ENCODE measurements around the gene ABCF2.

The ABCF2 gene

DNA sequence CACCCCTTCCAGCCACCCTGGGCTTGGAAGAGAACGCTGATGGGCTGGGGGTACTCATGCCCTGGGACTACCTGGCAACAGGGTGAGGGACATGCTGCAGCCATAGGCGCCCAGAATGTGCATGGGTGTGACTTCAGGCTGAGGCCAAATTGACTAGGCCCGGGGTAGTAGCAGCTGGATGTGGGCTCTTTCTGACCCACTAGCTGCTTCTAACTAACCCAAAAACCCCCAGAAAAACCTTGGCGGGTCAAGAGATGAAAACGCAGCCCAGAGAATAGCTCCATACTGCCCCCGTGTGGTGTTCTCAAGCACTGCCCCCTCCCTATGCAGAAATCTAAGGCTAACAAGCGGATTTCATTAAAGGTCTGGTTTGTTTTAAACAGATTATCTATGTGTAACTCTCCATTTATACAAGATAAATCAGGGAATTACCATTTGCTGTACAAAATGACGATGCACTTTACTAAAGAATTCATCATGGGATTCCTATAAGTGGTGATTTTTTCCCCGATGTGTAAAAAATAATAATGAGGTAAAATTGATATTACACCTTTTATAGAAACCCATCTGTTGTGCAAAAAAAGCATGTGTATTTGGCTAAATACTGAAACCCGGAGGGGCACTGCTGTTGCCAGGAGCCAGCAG lies 17.3 kb upstream of the ABCF2 start:
- no peak overlapping the region for H3K27ac ChIP-seq
- TF ChIP-seq, protein P1, sequence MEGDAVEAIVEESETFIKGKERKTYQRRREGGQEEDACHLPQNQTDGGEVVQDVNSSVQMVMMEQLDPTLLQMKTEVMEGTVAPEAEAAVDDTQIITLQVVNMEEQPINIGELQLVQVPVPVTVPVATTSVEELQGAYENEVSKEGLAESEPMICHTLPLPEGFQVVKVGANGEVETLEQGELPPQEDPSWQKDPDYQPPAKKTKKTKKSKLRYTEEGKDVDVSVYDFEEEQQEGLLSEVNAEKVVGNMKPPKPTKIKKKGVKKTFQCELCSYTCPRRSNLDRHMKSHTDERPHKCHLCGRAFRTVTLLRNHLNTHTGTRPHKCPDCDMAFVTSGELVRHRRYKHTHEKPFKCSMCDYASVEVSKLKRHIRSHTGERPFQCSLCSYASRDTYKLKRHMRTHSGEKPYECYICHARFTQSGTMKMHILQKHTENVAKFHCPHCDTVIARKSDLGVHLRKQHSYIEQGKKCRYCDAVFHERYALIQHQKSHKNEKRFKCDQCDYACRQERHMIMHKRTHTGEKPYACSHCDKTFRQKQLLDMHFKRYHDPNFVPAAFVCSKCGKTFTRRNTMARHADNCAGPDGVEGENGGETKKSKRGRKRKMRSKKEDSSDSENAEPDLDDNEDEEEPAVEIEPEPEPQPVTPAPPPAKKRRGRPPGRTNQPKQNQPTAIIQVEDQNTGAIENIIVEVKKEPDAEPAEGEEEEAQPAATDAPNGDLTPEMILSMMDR (conservative IDR thresholded peaks at IDR 0.05), result peak; percentile 89

DNA sequence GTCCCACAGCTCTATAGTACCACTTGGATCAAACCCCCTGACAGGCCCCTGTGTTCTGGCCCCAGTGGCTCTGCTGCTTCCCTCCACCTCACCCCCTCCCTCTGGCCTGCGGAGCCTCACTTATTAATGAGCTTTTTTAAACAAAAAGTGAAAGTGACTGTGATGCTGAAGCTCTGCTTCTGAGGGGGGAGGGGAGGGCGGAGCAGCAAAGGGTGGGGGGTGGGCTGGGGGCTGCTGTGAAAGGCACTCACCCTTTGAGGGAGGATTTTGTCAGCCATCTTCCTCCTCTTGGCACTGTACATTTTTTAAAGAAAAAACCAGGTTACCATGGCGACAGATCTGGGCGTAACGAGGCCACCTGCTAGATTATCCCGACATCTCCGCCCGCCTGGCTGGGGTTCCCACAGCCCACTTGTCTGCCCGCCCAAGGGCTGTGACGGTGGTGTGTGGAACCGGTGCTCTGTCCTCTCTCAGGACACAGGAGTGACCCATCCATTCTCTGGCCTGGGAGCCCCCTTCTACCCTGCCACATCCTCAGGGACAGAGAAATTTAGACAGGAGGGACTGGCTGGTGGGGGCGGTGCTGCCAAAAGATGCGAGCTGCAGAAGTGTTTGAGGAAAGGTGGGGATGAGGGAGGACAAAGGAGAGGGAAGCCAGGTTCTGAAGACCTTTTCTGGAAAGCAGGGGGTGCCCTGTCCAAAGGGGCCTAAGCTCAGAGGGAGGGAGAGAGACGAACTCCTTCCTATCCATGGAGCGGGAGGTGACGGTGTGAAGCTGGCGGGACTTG lies 16.6 kb upstream of the ABCF2 start:
- H3K27ac ChIP-seq, result no peak overlapping the region
- TF ChIP-seq, protein P1 (conservative IDR thresholded peaks at IDR 0.05), result no peak

DNA sequence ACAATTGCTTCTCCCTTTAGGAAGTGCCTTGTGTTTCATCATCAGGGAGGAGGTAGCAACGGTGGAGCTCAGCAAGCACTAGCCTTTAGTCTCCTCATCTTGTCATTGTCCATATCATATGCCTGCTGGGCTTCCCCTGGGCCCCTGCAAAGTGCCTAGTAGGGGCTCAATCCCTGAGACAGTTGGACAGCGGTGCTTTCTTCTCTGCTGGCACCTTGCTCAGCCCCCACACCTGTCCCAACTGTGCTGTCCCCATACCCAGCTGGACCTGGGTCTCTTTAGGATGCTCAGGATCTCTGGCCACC lies 16.0 kb upstream of the ABCF2 start:
- TF ChIP-seq, protein P1 (conservative IDR thresholded peaks at IDR 0.05), result no peak
- no peak overlapping the region for H3K27ac ChIP-seq

DNA sequence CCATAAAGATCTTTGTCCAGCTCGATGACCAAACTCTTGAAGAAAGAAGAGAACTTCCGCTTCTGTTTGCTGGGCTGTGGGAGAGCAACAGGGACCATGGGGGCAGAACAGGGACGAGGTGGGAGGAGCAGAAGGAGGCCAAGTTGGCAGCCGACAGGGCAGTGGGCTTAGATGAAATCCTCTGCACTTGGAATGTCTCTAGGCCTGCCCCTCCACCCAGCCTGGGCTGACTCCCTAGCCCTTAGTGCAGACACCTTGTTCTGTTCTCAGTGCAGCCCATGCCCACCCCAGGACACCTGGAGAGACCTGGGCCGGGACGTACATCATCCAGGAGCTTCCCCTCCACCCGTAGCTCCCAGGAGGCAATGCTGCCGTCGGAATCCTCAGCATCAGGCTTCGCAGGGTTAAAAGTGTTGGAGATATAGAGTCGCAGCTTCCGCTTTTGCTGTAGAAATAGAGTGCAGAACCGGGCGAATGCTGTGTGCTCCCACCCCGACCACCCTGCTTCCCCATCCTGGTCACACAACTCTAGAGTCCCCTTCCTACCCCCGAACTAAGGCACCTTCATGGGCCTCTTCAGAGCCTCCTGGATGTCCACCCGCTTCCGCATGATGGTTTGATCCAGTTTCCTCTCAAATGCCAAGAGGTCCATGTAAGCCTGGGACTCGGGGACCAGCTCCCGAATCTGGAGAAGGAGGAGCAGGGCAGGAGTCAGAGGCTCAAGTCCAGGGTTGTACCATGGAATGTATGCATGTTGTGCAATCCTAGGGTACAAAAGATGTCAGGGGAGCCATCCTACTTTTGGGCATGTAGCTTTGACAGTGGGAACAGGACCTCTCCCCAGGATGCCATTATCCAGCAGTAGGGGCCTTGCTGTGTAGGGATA lies 15.4 kb upstream of the ABCF2 start:
- no peak overlapping the region for H3K27ac ChIP-seq
- TF ChIP-seq, protein P1 (conservative IDR thresholded peaks at IDR 0.05), result no peak

DNA sequence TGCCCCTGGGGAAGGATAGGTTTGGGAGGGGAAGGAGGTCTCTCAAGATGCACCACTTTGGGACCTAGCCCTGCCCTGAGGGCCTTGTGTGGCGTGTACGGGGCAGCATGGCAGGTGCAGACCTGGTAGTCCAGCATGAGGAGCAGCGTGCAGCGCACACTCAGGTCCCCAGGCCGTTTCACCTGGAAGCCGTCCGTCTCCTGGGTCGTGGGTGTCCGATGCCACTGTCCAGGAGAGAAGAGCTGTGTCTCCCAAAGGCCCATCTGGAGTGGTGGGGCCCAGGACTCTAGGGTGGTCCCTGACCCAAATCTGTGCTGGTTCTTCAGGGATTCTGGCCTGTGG lies 14.7 kb upstream of the ABCF2 start:
- TF ChIP-seq, protein P1 (conservative IDR thresholded peaks at IDR 0.05), result no peak
- no peak overlapping the region for H3K27ac ChIP-seq

DNA sequence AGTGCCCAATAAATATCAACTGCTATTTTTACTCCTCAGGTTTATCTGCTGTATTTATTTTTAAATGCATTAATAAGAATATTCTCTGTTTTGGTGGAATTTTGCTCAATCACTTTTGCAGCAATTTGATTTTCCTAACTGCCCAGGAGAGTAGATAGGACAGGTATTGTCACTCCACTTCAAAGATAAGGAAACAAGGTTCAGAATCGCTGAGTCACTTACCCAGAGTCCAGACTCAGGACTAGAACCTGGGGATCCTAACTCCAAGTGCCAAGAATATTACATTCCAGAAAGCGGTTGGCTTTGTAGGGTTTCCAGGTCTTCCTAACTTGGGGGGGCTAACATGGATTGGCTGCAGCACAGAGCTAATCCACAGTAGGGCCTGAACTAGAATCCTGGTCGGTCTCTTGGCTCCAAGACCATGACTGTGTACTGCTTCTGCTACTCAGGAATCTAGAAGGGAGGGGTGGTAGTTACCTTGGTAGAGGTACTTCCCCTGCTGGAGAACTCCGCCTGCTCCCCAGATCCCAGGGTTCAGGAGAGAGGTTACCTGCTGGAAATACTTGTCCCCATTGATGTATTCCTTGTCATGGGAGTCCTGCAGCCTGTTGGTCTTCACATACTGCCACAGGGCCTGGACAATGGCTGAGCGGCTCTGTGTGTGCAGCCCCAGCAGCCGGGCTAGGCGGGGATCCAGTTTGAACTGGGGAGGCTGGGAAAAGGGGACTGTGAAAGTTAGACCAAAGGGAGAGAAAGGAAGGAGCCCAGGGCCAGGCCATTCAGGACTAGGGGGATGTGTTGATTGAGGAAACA lies 14.1 kb upstream of the ABCF2 start:
- no peak overlapping the region for H3K27ac ChIP-seq
- TF ChIP-seq, protein P1 (conservative IDR thresholded peaks at IDR 0.05), result no peak
